GM19035 (cell line): Measurements from ENCODE around the gene TPRX2.
"Not testable (repeated sequence)": the region's sequence is repeated elsewhere in the genome, so short reads cannot be mapped to it uniquely, and the experiment has no call there.

Experiments
- ATAC-seq: cut with Tn5 transposase; IDR thresholded peaks from one replicate; pipeline ENCODE4 v1.9.1; 2021; ENCODE audit not compliant: unreplicated experiment

TPRX2 gene, protein sequence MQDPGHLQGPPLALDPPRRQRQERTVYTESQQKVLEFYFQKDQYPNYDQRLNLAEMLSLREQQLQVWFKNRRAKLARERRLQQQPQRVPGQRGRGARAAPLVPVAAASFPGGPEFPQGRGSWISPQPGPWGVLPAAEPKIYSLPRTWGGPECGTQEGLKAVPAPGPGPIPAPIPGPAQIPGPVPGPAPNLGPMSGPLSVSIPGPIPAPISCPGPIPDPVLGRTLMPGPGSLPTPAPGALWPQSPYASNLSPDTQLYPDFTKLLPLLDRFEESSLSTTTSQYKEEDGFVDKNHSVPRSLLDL

DNA sequence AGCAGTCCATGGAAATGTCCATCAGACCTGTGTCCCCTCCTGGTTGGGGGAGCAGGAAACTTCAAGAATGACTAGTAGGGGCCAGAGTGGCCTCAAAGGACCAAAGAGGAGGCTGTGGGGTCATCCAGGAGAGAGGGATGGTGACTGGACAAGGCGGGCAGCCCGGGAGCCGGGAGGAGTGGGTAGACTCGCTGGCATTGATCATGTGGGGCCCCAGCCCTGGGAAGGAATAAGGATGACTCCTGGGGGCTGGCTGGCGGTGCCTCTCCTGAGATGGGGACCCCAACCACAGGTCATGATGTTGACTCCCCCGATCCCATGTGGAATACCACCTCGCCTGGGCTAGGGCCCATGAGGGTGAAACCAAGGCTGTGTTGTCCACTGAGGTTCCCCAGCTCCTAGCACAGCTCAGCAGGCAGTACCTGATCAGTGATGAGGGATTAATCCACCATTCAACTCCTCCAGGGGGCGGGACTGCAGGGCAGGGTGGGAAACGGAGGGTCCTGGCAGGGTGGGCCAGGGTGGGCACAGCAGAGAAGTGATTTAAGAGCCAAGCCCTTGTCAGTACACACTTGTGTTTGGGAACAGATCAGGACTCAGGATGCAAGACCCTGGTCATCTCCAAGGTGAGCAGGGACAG is at the start of gene TPRX2:
Gene TPRX2, plus strand, starts transcription at position 590 of the 640 bp plus-strand sequence. Its CDS starts 12 bp downstream, at position 602.
- ATAC-seq: not testable (repeated sequence)

DNA sequence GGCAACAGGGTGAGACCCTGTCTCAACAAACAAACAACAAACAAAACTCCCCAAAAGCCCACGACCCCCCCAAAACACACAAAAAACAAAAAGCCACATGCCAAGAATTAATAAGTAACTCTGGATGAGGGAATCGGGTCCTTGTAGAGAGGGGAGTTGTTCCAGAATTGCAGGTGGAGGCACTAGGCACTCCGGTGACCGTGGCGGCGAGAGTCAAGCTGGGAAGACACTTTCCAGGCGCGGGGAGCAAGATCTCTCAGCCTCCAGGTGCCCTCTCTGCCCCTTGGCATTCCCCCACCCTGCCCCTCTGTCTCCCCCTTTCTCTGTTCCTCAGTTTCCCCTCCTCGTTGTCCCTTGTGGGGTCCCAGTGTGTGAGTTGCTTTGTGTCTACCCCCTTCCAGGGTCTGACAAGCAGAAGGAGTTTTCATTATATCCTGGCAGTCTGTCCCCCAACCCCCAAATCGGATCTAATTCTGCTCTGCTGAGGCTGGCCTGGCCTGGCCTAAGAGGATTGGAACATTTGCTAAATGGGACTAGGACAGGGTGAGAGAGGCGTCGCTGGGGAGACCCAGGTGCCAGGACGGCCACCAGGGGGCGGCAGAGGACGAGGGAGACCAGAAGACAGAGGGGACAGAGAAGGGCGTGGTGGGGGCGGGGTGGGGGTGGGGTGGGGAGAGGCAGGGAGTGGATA is 45.6 kb upstream of the TPRX2 start:
- ATAC-seq: no peak

- no peak for ATAC-seq
Observed at GRCh38 chr19:47813995-47814328, 45.1 kb upstream of the TPRX2 start.

- ATAC-seq: not testable (repeated sequence)
Observed at GRCh38 chr19:47816270-47816669, 42.8 kb upstream of the TPRX2 start.

- not testable (repeated sequence) for ATAC-seq
Observed at GRCh38 chr19:47818221-47818620, 40.8 kb upstream of the TPRX2 start.

- ATAC-seq: no peak
Observed at GRCh38 chr19:47819858-47820257, 39.2 kb upstream of the TPRX2 start.

GRCh38 chr19:47820410-47820809 is 38.6 kb upstream of the TPRX2 start:
- ATAC-seq: no peak

GRCh38 chr19:47821460-47822020 is 37.5 kb upstream of the TPRX2 start, which contains the start of gene CRX:
TSS of gene CRX (plus strand) at chr19:47821937. CDS start at chr19:47834444, 12,507 bp downstream.
- ATAC-seq: no peak

DNA sequence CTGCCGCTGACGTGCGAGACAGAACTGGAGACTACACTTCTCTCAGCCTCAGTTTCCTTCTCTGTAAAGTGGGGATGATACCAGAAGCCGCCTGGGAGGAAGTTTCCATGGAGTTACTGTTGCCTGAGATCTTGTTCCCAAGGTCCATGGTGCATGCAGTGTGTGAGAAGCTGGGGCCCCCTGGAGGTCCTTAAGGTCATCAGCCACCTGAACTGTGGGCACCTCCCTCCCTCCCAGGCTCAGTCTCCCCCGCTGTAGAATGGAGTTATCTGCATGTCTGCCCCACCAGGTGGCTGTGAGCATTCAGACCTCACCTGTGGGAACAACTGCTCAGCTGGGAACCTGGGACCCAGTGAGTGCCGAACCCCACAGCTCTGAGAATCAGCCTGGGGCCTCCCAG is 34.6 kb upstream of the TPRX2 start:
- no peak for ATAC-seq

DNA sequence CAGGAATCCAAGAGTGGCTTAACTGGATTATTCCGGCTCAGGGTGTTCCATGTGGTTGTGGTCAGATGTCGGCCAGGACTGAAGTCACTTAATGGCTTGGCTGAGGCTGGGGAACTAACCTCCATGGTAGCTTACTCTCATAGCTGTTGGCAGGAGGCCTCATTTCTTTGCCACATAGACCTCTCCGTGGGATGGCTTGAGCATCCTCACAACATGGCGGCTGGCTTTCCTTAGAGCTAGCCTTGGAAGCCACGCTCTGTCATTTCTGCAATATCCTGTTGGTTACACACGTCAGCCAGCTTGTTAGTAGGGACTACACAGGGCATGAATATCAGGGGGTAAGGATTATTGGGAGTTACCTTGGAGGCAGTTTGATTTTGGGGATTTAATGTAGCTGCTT is 32.2 kb upstream of the TPRX2 start:
- no peak for ATAC-seq

DNA sequence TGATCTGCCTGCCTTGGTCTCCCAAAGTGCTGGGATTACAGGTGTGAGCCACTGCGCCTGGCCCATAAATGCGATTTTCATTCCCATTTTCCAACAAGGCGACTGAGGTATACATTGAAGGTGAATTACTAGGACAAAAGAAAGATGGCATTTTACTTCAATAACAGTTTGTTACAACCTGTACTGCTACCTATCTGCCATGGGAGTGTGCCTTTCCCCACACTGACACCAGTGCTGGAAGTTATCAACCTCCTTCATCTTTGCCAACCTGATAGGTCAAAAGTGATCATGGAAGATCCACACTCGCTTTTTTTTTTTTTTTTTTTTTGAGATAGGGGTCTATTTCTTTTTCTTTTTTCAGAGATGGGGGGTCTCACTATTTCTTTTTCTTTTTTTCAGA is 26.3 kb upstream of the TPRX2 start:
- ATAC-seq: no peak

GRCh38 chr19:47836038-47836437 is 23.0 kb upstream of the TPRX2 start:
- ATAC-seq: no peak

DNA sequence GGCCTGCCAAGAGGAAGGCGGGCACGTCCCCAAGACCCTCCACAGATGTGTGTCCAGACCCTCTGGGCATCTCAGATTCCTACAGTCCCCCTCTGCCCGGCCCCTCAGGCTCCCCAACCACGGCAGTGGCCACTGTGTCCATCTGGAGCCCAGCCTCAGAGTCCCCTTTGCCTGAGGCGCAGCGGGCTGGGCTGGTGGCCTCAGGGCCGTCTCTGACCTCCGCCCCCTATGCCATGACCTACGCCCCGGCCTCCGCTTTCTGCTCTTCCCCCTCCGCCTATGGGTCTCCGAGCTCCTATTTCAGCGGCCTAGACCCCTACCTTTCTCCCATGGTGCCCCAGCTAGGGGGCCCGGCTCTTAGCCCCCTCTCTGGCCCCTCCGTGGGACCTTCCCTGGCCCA is 19.6 kb upstream of the TPRX2 start:
- no peak for ATAC-seq

DNA sequence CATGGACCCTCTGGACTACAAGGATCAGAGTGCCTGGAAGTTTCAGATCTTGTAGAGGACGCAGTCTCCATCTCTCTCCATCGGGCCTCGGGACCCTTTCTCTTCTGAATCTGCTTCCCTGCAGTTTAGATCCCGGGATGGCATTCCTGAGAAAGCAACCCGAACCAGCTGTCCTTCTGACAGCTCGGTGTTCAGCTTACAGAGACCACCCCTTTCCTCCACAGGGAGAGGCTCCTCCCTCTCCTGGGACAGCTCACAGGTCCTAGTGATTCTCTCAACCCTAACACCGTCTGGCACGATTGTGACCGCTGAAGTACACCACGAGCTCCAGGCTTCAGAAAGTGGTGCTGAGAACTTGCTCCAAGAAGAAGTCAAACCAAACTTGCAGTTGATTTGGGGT is 19.1 kb upstream of the TPRX2 start:
- ATAC-seq: no peak

- ATAC-seq: no peak
Observed at GRCh38 chr19:47842941-47843340, 16.1 kb upstream of the TPRX2 start.

DNA sequence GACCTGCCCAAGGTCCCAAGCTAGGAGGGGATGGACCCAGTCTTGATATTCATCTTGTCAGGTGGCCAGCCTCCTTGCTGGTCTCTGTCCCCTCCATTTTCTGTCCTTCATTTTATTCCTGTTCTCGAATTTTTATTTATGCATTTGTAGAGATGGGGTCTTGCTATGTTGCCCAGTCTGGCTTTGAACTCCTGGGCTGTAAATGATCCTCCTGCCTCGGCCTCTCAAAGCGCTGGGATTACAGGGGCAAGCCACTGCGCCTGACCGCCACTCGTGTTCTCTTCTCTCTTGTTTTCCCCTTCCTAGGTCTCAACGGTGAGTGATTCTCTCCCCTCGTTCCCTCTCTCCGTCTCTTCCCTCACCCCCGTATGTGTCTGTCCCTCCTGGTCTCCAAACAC is 10.6 kb upstream of the TPRX2 start:
- ATAC-seq: no peak

- no peak for ATAC-seq
Observed at GRCh38 chr19:47848823-47849473, 10.1 kb upstream of the TPRX2 start.

DNA sequence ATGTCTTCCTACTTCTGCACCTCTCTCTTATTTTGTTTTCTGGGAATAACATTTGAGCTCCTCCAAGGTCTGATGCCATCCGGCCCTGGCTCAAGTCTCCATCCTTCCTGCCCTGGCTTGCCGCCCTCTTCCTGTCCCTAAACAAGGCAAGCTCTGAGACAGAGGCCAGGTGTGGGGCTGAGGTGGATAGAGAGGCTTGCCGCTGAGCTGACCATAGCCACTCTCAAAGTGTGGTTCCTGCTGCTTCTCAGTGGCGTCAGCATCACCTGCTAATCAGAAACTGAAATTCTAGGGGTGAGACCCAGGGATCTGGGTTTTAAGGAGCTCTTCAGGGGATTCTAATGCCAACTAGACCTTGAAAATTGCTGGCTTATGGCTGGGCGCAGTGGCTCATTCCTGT is 6.0 kb upstream of the TPRX2 start:
- ATAC-seq: no peak

- no peak for ATAC-seq
Observed at GRCh38 chr19:47854459-47854858, 4.6 kb upstream of the TPRX2 start.

DNA sequence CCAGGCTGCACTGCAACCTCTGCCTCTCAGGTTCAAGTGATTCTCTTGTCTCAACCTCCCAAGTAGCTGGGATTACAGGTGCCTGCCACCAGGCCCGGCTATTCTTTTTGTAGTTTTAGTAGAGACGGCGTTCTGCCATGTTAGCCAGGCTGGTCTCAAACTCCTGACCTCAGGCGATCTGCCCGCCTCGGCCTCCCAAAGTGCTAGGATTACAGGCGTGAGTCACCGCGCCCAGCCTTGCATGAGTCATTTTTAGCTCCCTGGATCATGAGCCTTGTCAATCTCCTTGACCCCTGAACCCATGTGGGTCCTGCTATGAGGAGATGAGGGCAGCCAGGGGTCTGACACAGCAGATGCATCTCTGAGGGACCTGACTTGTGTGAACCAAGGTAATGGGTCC is 804 bp upstream of the TPRX2 start:
- ATAC-seq: not testable (repeated sequence)

DNA sequence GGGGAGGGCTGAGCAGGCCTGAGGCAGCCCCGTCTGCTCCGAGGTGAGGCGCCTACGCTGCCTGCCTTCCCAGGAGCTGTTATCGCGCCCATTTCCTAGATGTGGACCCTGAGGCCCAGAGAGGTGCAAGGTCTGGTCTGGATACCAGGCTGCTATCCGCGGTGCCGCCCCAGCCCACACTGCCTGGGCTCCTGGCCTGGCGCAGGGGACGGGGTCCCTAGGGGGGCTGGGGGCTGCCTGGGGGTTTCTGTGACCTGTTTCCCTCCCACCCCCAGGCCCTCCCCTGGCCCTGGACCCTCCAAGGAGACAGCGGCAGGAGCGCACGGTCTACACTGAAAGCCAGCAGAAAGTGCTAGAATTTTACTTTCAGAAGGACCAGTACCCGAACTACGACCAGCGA is 803 bp downstream of the TPRX2 start:
- not testable (repeated sequence) for ATAC-seq
